Hepatocyte (in vitro differentiated cells): ENCODE measurements around the gene LAMA3. TPM values are rescaled to one million over a fixed set of nuclear protein-coding genes. Genes with fewer than 3 reads are reported as not detected.

Experiments
- DNase-seq: peaks from one replicate; pipeline ENCODE4 v3.0.0-alpha.2; 2016; ENCODE audit warnings: low spot score
- H2AFZ ChIP-seq: fragments of 200-600 bp; sonication (generic); 2 replicates; pipeline ENCODE4 v1.6.0; 2016; ENCODE audit warnings: antibody characterized with exemption, mild to moderate bottlenecking
- H3K27ac ChIP-seq: fragments of 200-600 bp; sonication (generic); 2 replicates; pipeline ENCODE4 v1.5.1; 2016; ENCODE audit warnings: mild to moderate bottlenecking
- H3K27me3 ChIP-seq: fragments of 200-600 bp; sonication (generic); 2 replicates; pipeline ENCODE4 v1.6.1; 2016
- H3K36me3 ChIP-seq: fragments of 200-600 bp; sonication (generic); replicated peaks from 2 replicates; pipeline ENCODE4 v1.5.1; 2016; ENCODE audit warnings: low read depth; ENCODE audit not compliant: insufficient read depth
- H3K4me1 ChIP-seq: fragments of 200-600 bp; sonication (generic); 2 replicates; pipeline ENCODE4 v1.5.1; 2016; ENCODE audit warnings: mild to moderate bottlenecking, moderate library complexity; ENCODE audit not compliant: insufficient read depth
- H3K4me2 ChIP-seq: fragments of 200-600 bp; sonication (generic); 2 replicates; pipeline ENCODE4 v1.6.0; 2016
- H3K4me3 ChIP-seq: fragments of 200-600 bp; sonication (generic); 2 replicates; pipeline ENCODE4 v1.5.1; 2016; ENCODE audit warnings: mild to moderate bottlenecking
- H3K79me2 ChIP-seq: fragments of 200-600 bp; sonication (generic); 2 replicates; pipeline ENCODE4 v1.6.0; 2017; ENCODE audit warnings: mild to moderate bottlenecking
- H3K9me2 ChIP-seq: fragments of 200-600 bp; sonication (generic); replicated peaks from 2 replicates; pipeline ENCODE4 v1.6.0; 2017; ENCODE audit warnings: mild to moderate bottlenecking; ENCODE audit not compliant: insufficient read depth
- H3K9me3 ChIP-seq: fragments of 200-600 bp; sonication (generic); 2 replicates; pipeline ENCODE4 v1.5.1; 2016; ENCODE audit warnings: low read depth, mild to moderate bottlenecking
- H4K20me1 ChIP-seq: fragments of 200-600 bp; sonication (generic); 2 replicates; pipeline ENCODE4 v1.6.0; 2016; ENCODE audit warnings: mild to moderate bottlenecking; ENCODE audit not compliant: insufficient read depth, poor library complexity, severe bottlenecking
- CTCF ChIP-seq: fragments of 200-600 bp; sonication (generic); IDR thresholded peaks from 2 replicates; pipeline ENCODE4 v1.5.1; 2016; ENCODE audit warnings: antibody characterized with exemption, mild to moderate bottlenecking; ENCODE audit not compliant: poor library complexity
- EZH2 ChIP-seq: fragments of 200-600 bp; sonication (generic); IDR thresholded peaks from 2 replicates; pipeline ENCODE4 v1.6.1; 2016; ENCODE audit warnings: antibody characterized with exemption, mild to moderate bottlenecking, borderline replicate concordance
- EZH2phosphoT487 ChIP-seq: fragments of 200-600 bp; sonication (generic); IDR thresholded peaks from one replicate; pipeline ENCODE4 v1.6.1; 2018; ENCODE audit warnings: antibody characterized with exemption, mild to moderate bottlenecking, low read depth, moderate library complexity; ENCODE audit not compliant: unreplicated experiment, severe bottlenecking
- WGBS: methylation state at CpG from one replicate; pipeline ENCODE4 v1.1.6; 2016; ENCODE audit warnings: low lambda C conversion rate; ENCODE audit errors: missing lambda C conversion rate; 5-methylcytosine and 5-hydroxymethylcytosine counted together
- polyA plus RNA-seq: library from polyadenylated mRNA; unstranded; fragments of >200 nt; fragmentation: Nextera tagmentation; extraction: Ambion mirVana; gene quantifications from 2 replicates; pipeline ENCODE4 v1.2.1, GENCODE V29; 2016
- total RNA-seq: library from RNA; depleted of rRNA; stranded (reverse); fragments of >200 nt; gene quantifications from 2 replicates; pipeline ENCODE4 v1.2.3, GENCODE V29; 2014

The LAMA3 gene
- total and polyA plus RNA-seq, 2 experiments from 2014 or later: 29.9 to 52.1 TPM

GRCh38 chr18:23921716-23922285, 232.5 kb downstream of the LAMA3 start:
- no peaks in the 10 kb centered on the region for H3K27me3 ChIP-seq
- H3K4me2 ChIP-seq: no peak overlapping the region
- 71% methylated on average over 11 of the region's 12 CpGs for WGBS
- H4K20me1 ChIP-seq: no peaks in the 10 kb centered on the region
- no peaks in the 10 kb centered on the region for H3K36me3 ChIP-seq
- no peaks in the 10 kb centered on the region for H3K9me3 ChIP-seq
- DNase-seq: no peak
- H3K27ac ChIP-seq: no peak overlapping the region
- no peaks in the 10 kb centered on the region for H3K9me2 ChIP-seq
- no peaks in the 10 kb centered on the region for H3K79me2 ChIP-seq
- no peak for TF ChIP-seq CTCF
- no peak for TF ChIP-seq EZH2phosphoT487
- TF ChIP-seq EZH2: no peak
- no peak overlapping the region for H3K4me3 ChIP-seq
- no peaks in the 10 kb centered on the region for H3K4me1 ChIP-seq
- no peak overlapping the region for H2AFZ ChIP-seq

GRCh38 chr18:23922939-23923338, 233.7 kb downstream of the LAMA3 start:
- H3K4me2 ChIP-seq: no peak overlapping the region
- H4K20me1 ChIP-seq: no peaks in the 10 kb centered on the region
- no peak for DNase-seq
- H3K9me3 ChIP-seq: no peaks in the 10 kb centered on the region
- no peak overlapping the region for H3K4me3 ChIP-seq
- no peak overlapping the region for H3K27ac ChIP-seq
- TF ChIP-seq EZH2phosphoT487: no peak
- H3K4me1 ChIP-seq: no peaks in the 10 kb centered on the region
- 91% methylated on average over 1 of the region's 1 CpG for WGBS
- no peak overlapping the region for H2AFZ ChIP-seq
- no peaks in the 10 kb centered on the region for H3K9me2 ChIP-seq
- H3K79me2 ChIP-seq: no peaks in the 10 kb centered on the region
- no peaks in the 10 kb centered on the region for H3K27me3 ChIP-seq
- H3K36me3 ChIP-seq: no peaks in the 10 kb centered on the region

- TF ChIP-seq CTCF (no peak), EZH2 (no peak), EZH2phosphoT487 (no peak)
- DNase-seq: no peak
- H3K79me2 ChIP-seq: no peaks in the 10 kb centered on the region
- no peak overlapping the region for H3K27ac ChIP-seq
- no peaks in the 10 kb centered on the region for H3K36me3 ChIP-seq
- no peaks in the 10 kb centered on the region for H3K27me3 ChIP-seq
- 86% methylated on average over 1 of the region's 1 CpG for WGBS
- no peaks in the 10 kb centered on the region for H3K4me1 ChIP-seq
- no peak overlapping the region for H2AFZ ChIP-seq
- H3K4me2 ChIP-seq: no peak overlapping the region
- no peaks in the 10 kb centered on the region for H3K9me2 ChIP-seq
- no peaks in the 10 kb centered on the region for H3K9me3 ChIP-seq
- H4K20me1 ChIP-seq: no peaks in the 10 kb centered on the region
- H3K4me3 ChIP-seq: no peak overlapping the region
Observed at GRCh38 chr18:23924813-23925212, 235.6 kb downstream of the LAMA3 start.

- Histone ChIP-seq H4K20me1 (no peaks in the 10 kb centered on the region), H3K4me1 (no peaks in the 10 kb centered on the region), H3K27me3 (no peaks in the 10 kb centered on the region), H3K4me3 (no peak overlapping the region), H2AFZ (no peak overlapping the region), H3K4me2 (no peak overlapping the region), H3K36me3 (no peaks in the 10 kb centered on the region), H3K9me2 (no peaks in the 10 kb centered on the region), H3K9me3 (no peaks in the 10 kb centered on the region), H3K79me2 (no peaks in the 10 kb centered on the region), H3K27ac (no peak overlapping the region)
- TF ChIP-seq CTCF (no peak), EZH2 (no peak), EZH2phosphoT487 (no peak)
- WGBS: 41% methylated on average over 2 of the region's 2 CpGs
- DNase-seq: no peak
Observed at GRCh38 chr18:23926571-23926970, 237.3 kb downstream of the LAMA3 start.
